Karpas-422 (cell line): ENCODE data around the gene AKR1C8. TPM values are rescaled to one million over a fixed set of nuclear protein-coding genes. Genes with fewer than 3 reads are reported as not detected.
"Not testable (repeated sequence)": the region's sequence is repeated elsewhere in the genome, so short reads cannot be mapped to it uniquely, and the experiment has no call there.

ENCODE experiments used
- DNase-seq: peaks from one replicate; pipeline ENCODE4 v3.0.0-alpha.2; 2015
- H2AFZ ChIP-seq: fragments of 200-600 bp; sonication (generic); 2 replicates; pipeline ENCODE4 v1.6.1; 2014; ENCODE audit warnings: antibody characterized with exemption, low read length, mixed read lengths
- H3K27ac ChIP-seq: fragments of 200-600 bp; sonication (generic); 2 replicates; pipeline ENCODE4 v1.5.1; 2014; ENCODE audit warnings: mild to moderate bottlenecking, low read length, moderate library complexity
- H3K27me3 ChIP-seq: fragments of 200-600 bp; sonication (generic); 2 replicates; pipeline ENCODE4 v1.6.1; 2014; ENCODE audit warnings: low read length, mixed read lengths
- H3K36me3 ChIP-seq: fragments of 200-600 bp; sonication (generic); 2 replicates; pipeline ENCODE4 v1.6.1; 2014; ENCODE audit warnings: low read length, mixed read lengths; ENCODE audit not compliant: insufficient read depth
- H3K4me1 ChIP-seq: fragments of 200-600 bp; sonication (generic); 2 replicates; pipeline ENCODE4 v1.6.1; 2014; ENCODE audit warnings: mild to moderate bottlenecking, low read length, mixed read lengths
- H3K4me2 ChIP-seq: fragments of 200-600 bp; sonication (generic); 2 replicates; pipeline ENCODE4 v1.6.1; 2014; ENCODE audit warnings: low read length, low read depth, mild to moderate bottlenecking; ENCODE audit not compliant: poor library complexity, severe bottlenecking
- H3K4me3 ChIP-seq: fragments of 200-600 bp; sonication (generic); 2 replicates; pipeline ENCODE4 v1.5.1; 2014; ENCODE audit warnings: mild to moderate bottlenecking, antibody characterized with exemption, low read length, mixed read lengths
- H3K79me2 ChIP-seq: fragments of 200-600 bp; sonication (generic); 2 replicates; pipeline ENCODE4 v1.6.1; 2014; ENCODE audit warnings: mild to moderate bottlenecking, low read length, mixed read lengths
- H3K9ac ChIP-seq: fragments of 200-600 bp; sonication (generic); 2 replicates; pipeline ENCODE4 v1.6.0; 2014; ENCODE audit warnings: low read length
- H3K9me2 ChIP-seq: fragments of 200-600 bp; sonication (generic), shearing (Covaris generic); replicated peaks from 2 replicates; pipeline ENCODE4 v1.6.0; 2014; ENCODE audit warnings: mild to moderate bottlenecking, low read length, moderate library complexity; ENCODE audit not compliant: insufficient read depth
- H3K9me3 ChIP-seq: fragments of 300-700, 200-600 bp; sonication (generic); 2 replicates; pipeline ENCODE4 v1.6.1; 2014; ENCODE audit warnings: low read length, mixed read lengths
- H4K20me1 ChIP-seq: fragments of 200-600 bp; sonication (generic); 2 replicates; pipeline ENCODE4 v1.6.1; 2014; ENCODE audit warnings: mild to moderate bottlenecking, antibody characterized with exemption, low read length, low read depth; ENCODE audit not compliant: insufficient read depth
- total RNA-seq: library from RNA; depleted of rRNA; stranded (reverse); fragments of >200 nt; shearing (Covaris generic); gene quantifications from 2 replicates; pipeline ENCODE4 v1.2.3, GENCODE V29; 2014; ENCODE audit warnings: low replicate concordance; rRNA removed

Gene AKR1C8
- total RNA-seq: not detected in 2 replicates

- H3K9me2 ChIP-seq: no peaks in the 10 kb centered on the region
- no peak within 1 kb of the TSS for H3K9ac ChIP-seq
- H3K79me2 ChIP-seq: no peaks in the 10 kb centered on the region
- no peaks in the 10 kb centered on the region for H3K9me3 ChIP-seq
- no peak within 1 kb of the TSS for H3K27ac ChIP-seq
- no peak for DNase-seq
- H3K36me3 ChIP-seq: no peaks in the 10 kb centered on the region
- no peaks in the 10 kb centered on the region for H3K27me3 ChIP-seq
- H3K4me1 ChIP-seq: peaks cover 5% of the 10 kb centered on the region; the same call in 1 of the 2 replicates
- no peak within 1 kb of the TSS for H3K4me3 ChIP-seq
- no peaks in the 10 kb centered on the region for H4K20me1 ChIP-seq
- no peak within 1 kb of the TSS for H3K4me2 ChIP-seq
- H2AFZ ChIP-seq: no peak within 1 kb of the TSS
Observed at GRCh38 chr10:5184987-5185775, at the start of gene AKR1C8. Gene AKR1C8, minus strand, starts transcription at chr10:5185150. Its CDS starts 46 bp downstream, at chr10:5185104.

GRCh38 chr10:5234106-5234860 lies 49.3 kb upstream of the AKR1C8 start:
- Histone ChIP-seq H3K4me2 (no peak overlapping the region), H3K4me3 (no peak overlapping the region), H4K20me1 (no peaks in the 10 kb centered on the region), H3K9ac (no peak overlapping the region), H3K27me3 (no peaks in the 10 kb centered on the region), H3K9me3 (no peaks in the 10 kb centered on the region), H3K36me3 (no peaks in the 10 kb centered on the region), H3K4me1 (no peaks in the 10 kb centered on the region), H3K79me2 (no peaks in the 10 kb centered on the region), H3K27ac (no peak overlapping the region), H3K9me2 (no peaks in the 10 kb centered on the region), H2AFZ (no peak overlapping the region)
- DNase-seq: no peak

GRCh38 chr10:5233324-5233723 lies 48.4 kb upstream of the AKR1C8 start:
- Histone ChIP-seq H3K4me3 (no peak overlapping the region), H3K9me3 (no peaks in the 10 kb centered on the region), H3K4me1 (no peaks in the 10 kb centered on the region), H2AFZ (no peak overlapping the region), H3K4me2 (no peak overlapping the region), H3K27ac (no peak overlapping the region), H3K9ac (no peak overlapping the region), H3K36me3 (no peaks in the 10 kb centered on the region), H4K20me1 (no peaks in the 10 kb centered on the region), H3K9me2 (no peaks in the 10 kb centered on the region), H3K27me3 (no peaks in the 10 kb centered on the region), H3K79me2 (no peaks in the 10 kb centered on the region)
- no peak for DNase-seq

GRCh38 chr10:5229019-5229418 lies 44.1 kb upstream of the AKR1C8 start:
- Histone ChIP-seq H4K20me1 (no peaks in the 10 kb centered on the region), H3K4me2 (no peak overlapping the region), H3K79me2 (no peaks in the 10 kb centered on the region), H3K9ac (no peak overlapping the region), H3K36me3 (no peaks in the 10 kb centered on the region), H3K4me1 (no peaks in the 10 kb centered on the region), H3K4me3 (no peak overlapping the region), H3K9me2 (no peaks in the 10 kb centered on the region), H3K27me3 (no peaks in the 10 kb centered on the region), H3K27ac (no peak overlapping the region), H2AFZ (no peak overlapping the region), H3K9me3 (no peaks in the 10 kb centered on the region)
- no peak for DNase-seq

- not testable (repeated sequence) for H3K4me3 ChIP-seq, H3K27me3 ChIP-seq, H2AFZ ChIP-seq, H3K4me2 ChIP-seq, H3K9ac ChIP-seq, H3K27ac ChIP-seq, DNase-seq, H3K36me3 ChIP-seq, H3K79me2 ChIP-seq, H3K9me3 ChIP-seq, H3K9me2 ChIP-seq, H3K4me1 ChIP-seq, H4K20me1 ChIP-seq
Observed at GRCh38 chr10:5222942-5223341, 38.0 kb upstream of the AKR1C8 start.

GRCh38 chr10:5219262-5219661 lies 34.3 kb upstream of the AKR1C8 start:
- Histone ChIP-seq H3K9me3 (no peaks in the 10 kb centered on the region), H3K79me2 (no peaks in the 10 kb centered on the region), H3K9me2 (no peaks in the 10 kb centered on the region), H3K4me1 (no peaks in the 10 kb centered on the region), H3K36me3 (no peaks in the 10 kb centered on the region), H2AFZ (no peak overlapping the region), H4K20me1 (no peaks in the 10 kb centered on the region), H3K27ac (no peak overlapping the region), H3K9ac (no peak overlapping the region), H3K4me3 (no peak overlapping the region), H3K4me2 (no peak overlapping the region), H3K27me3 (no peaks in the 10 kb centered on the region)
- no peak for DNase-seq

GRCh38 chr10:5216801-5217200 lies 31.9 kb upstream of the AKR1C8 start:
- H3K27me3 ChIP-seq: no peaks in the 10 kb centered on the region
- H3K4me3 ChIP-seq: no peak overlapping the region
- H3K4me2 ChIP-seq: no peak overlapping the region
- no peak overlapping the region for H3K9ac ChIP-seq
- no peaks in the 10 kb centered on the region for H3K79me2 ChIP-seq
- no peak for DNase-seq
- H3K9me3 ChIP-seq: no peaks in the 10 kb centered on the region
- H3K4me1 ChIP-seq: no peaks in the 10 kb centered on the region
- no peaks in the 10 kb centered on the region for H4K20me1 ChIP-seq
- no peaks in the 10 kb centered on the region for H3K9me2 ChIP-seq
- no peak overlapping the region for H2AFZ ChIP-seq
- no peaks in the 10 kb centered on the region for H3K36me3 ChIP-seq
- no peak overlapping the region for H3K27ac ChIP-seq

- Histone ChIP-seq H3K9me3 (no peaks in the 10 kb centered on the region), H2AFZ (no peak overlapping the region), H3K27ac (no peak overlapping the region), H3K4me2 (no peak overlapping the region), H3K4me3 (no peak overlapping the region), H3K4me1 (no peaks in the 10 kb centered on the region), H3K36me3 (no peaks in the 10 kb centered on the region), H4K20me1 (no peaks in the 10 kb centered on the region), H3K79me2 (no peaks in the 10 kb centered on the region), H3K9me2 (no peaks in the 10 kb centered on the region), H3K9ac (no peak overlapping the region), H3K27me3 (no peaks in the 10 kb centered on the region)
- DNase-seq: no peak
Observed at GRCh38 chr10:5211696-5212536, 27.0 kb upstream of the AKR1C8 start.
